ENCODE measurements around the gene NLRP1.
"Not testable (repeated sequence)": the region's sequence is repeated elsewhere in the genome, so short reads cannot be mapped to it uniquely, and the experiment has no call there.

- not testable (repeated sequence) for TF ChIP-seq CTCF (IDR thresholded peaks at IDR 0.05; ENCODE audit: insufficient read depth, low read depth, low read length); EZH2 (IDR thresholded peaks at IDR 0.05; ENCODE audit: insufficient read depth, low read length)
Measured at GRCh38 chr17:5578768-5579167, 5.5 kb downstream of the NLRP1 start.

Measured in astrocyte (in vitro differentiated cells and primary cell).